B cell (primary cell): ENCODE results near the gene BCL11A. TPM values are rescaled to one million over a fixed set of nuclear protein-coding genes. Genes with fewer than 3 reads are reported as not detected.

Source experiments
- ATAC-seq: fragments of 200-7000 bp; cut with Tn5 transposase; one replicate; pipeline ENCODE4 v1.10.0; 2021; ENCODE audit warnings: low read depth, mild to moderate bottlenecking, moderate number of reproducible peaks, moderate library complexity
- CTCF ChIA-PET: fragments of 350-600 bp; sonication (Branson Sonifier 250); formaldehyde crosslinking; loops from one replicate; lab custom pipeline; 2021; ENCODE audit warnings: antibody characterized with exemption, inconsistent platforms; lab: Charles Lee
- POLR2A ChIA-PET: fragments of 350-600 bp; sonication (Branson Sonifier 250); formaldehyde crosslinking; loops from one replicate; lab custom pipeline; 2021; ENCODE audit warnings: antibody characterized with exemption; lab: Charles Lee
- DNase-seq: peaks from one replicate; pipeline ENCODE4 v3.0.0; 2013
- H2AFZ ChIP-seq: 2 replicates; pipeline ENCODE4 v1.6.1; 2012; ENCODE audit warnings: mild to moderate bottlenecking, low read depth, low read length; ENCODE audit not compliant: insufficient read depth, poor library complexity, severe bottlenecking
- H3K27ac ChIP-seq, 2 donors: 1 replicate in 1 of 2; 2 replicates in 1 of 2; pipeline ENCODE4 v1.5.1; 2012 to 2013; ENCODE audit warnings: low read length in 2 of 2, mild to moderate bottlenecking in 2 of 2, moderate library complexity in 1 of 2
- H3K27me3 ChIP-seq, 4 experiments: fragments of 200-600 bp in 1 of 4; sonication (generic) in 1 of 4; replicated peaks in 1 of 4; 1 replicate in 2 of 4; 2 replicates in 2 of 4; pipeline versions ENCODE4 v1.6.1 to v1.7.0; 2013 to 2016; ENCODE audit warnings: low read length in 3 of 4, mild to moderate bottlenecking in 2 of 4, mixed read lengths in 1 of 4, moderate library complexity in 1 of 4; ENCODE audit not compliant: insufficient read depth in 4 of 4, control insufficient read depth in 3 of 4; ENCODE audit errors: control extremely low read depth in 1 of 4
- H3K36me3 ChIP-seq, 2 experiments: replicated peaks in 1 of 2; 1 replicate in 1 of 2; 2 replicates in 1 of 2; pipeline versions ENCODE4 v1.6.1 to v1.7.1; 2013; ENCODE audit warnings: low read length in 1 of 2; ENCODE audit not compliant: insufficient read depth in 2 of 2, control insufficient read depth in 1 of 2; ENCODE audit errors: control extremely low read depth in 1 of 2, extremely low read depth in 1 of 2
- H3K4me1 ChIP-seq, 2 donors: fragments of 200-600 bp in 1 of 2; sonication (generic) in 1 of 2; 1 replicate in 1 of 2; 2 replicates in 1 of 2; pipeline versions ENCODE4 v1.5.1 to v1.6.1; 2013 to 2017; ENCODE audit warnings: low read length in 2 of 2; ENCODE audit not compliant: control insufficient read depth in 2 of 2, insufficient read depth in 2 of 2
- H3K4me2 ChIP-seq: replicated peaks from 2 replicates; pipeline ENCODE3; 2012; ENCODE audit warnings: mild to moderate bottlenecking, low read depth, low read length; ENCODE audit not compliant: poor library complexity, severe bottlenecking
- H3K4me3 ChIP-seq, 5 experiments: fragments of 200-600 bp in 1 of 5; sonication (generic) in 1 of 5; 1 replicate in 3 of 5; 2 replicates in 2 of 5; pipeline versions ENCODE4 v1.5.1 to v1.7.0; 2011 to 2016; ENCODE audit warnings: low read length in 4 of 5, mild to moderate bottlenecking in 4 of 5, low read depth in 2 of 5, control low read depth in 1 of 5, moderate library complexity in 1 of 5; ENCODE audit not compliant: insufficient read depth in 1 of 5; ENCODE audit errors: control extremely low read depth in 1 of 5, extremely low read depth in 1 of 5
- H3K79me2 ChIP-seq: fragments of 200-600 bp; sonication (generic); one replicate; pipeline ENCODE4 v1.6.0; 2016; ENCODE audit warnings: low read length; ENCODE audit not compliant: control insufficient read depth, insufficient read depth
- H3K9ac ChIP-seq: fragments of 200-600 bp; sonication (generic); 2 replicates; pipeline ENCODE4 v1.6.1; 2017; ENCODE audit warnings: mild to moderate bottlenecking, low read length, moderate library complexity
- H3K9me3 ChIP-seq, 3 donors: one replicate each; pipeline versions ENCODE4 v1.6.1 to v1.7.1; 2013; ENCODE audit warnings: low read length in 2 of 3; ENCODE audit not compliant: control insufficient read depth in 2 of 3, insufficient read depth in 1 of 3; ENCODE audit errors: control extremely low read depth in 1 of 3
- H4K20me1 ChIP-seq: 2 replicates; pipeline ENCODE4 v1.6.0; 2012; ENCODE audit warnings: mild to moderate bottlenecking, low read length; ENCODE audit not compliant: insufficient read depth, control insufficient read depth, poor library complexity, severe bottlenecking
- H3K27ac Mint-ChIP-seq: one replicate; pipeline ENCODE4 v1.8.0; 2021; ENCODE audit warnings: mixed read lengths
- H3K27me3 Mint-ChIP-seq: one replicate; pipeline ENCODE4 v1.8.0; 2021; ENCODE audit warnings: mixed read lengths
- H3K4me1 Mint-ChIP-seq: one replicate; pipeline ENCODE4 v1.8.0; 2021; ENCODE audit warnings: mixed read lengths
- H3K4me3 Mint-ChIP-seq: one replicate; pipeline ENCODE4 v1.8.0; 2021; ENCODE audit warnings: mixed read lengths
- H3K9me3 Mint-ChIP-seq: one replicate; pipeline ENCODE4 v1.8.0; 2022; ENCODE audit warnings: mixed read lengths; ENCODE audit not compliant: insufficient read depth
- CTCF ChIP-seq: fragments of 200-600 bp; IDR thresholded peaks from one replicate; pipeline ENCODE4 v1.8.0; 2022; ENCODE audit warnings: antibody characterized with exemption, mild to moderate bottlenecking
- EZH2 ChIP-seq: IDR thresholded peaks from 2 replicates; pipeline ENCODE4 v1.6.1; 2012; ENCODE audit warnings: borderline replicate concordance, low read depth, mild to moderate bottlenecking, moderate library complexity, low read length; ENCODE audit not compliant: insufficient read depth, poor library complexity, severe bottlenecking
- WGBS: methylation state at CpG from one replicate; pipeline ENCODE4 v1.1.5; 2013; ENCODE audit warnings: missing lambda C conversion rate; ENCODE audit not compliant: insufficient coverage; 5-methylcytosine and 5-hydroxymethylcytosine counted together
- intact Hi-C: fragments of 100-400 bp; cut with micrococcal nuclease; formaldehyde crosslinking; loops from one replicate; pipeline ENCODE4 v1.10.0; 2022
- polyA plus RNA-seq: library from polyadenylated mRNA; depleted of rRNA; stranded (reverse); fragments of >200 nt; gene quantifications from 2 replicates; pipeline ENCODE4 v1.2.3, GENCODE V29; 2012
- total RNA-seq, 2 donors: library from RNA; stranded (reverse); fragments of 120-200 nt in 1 of 2; gene quantifications; 1 replicate in 1 of 2; 2 replicates in 1 of 2; pipeline versions ENCODE4 v1.2.3 to v1.2.4, GENCODE V29; 2013 to 2022

BCL11A gene
- total and polyA plus RNA-seq, 2 donors (not counting 1 experiment from before 2014, with no cell fraction given): 81.8 to 383 TPM

- H3K4me3 ChIP-seq: peak overlapping the region; percentile 57 to 98 (median 88)
- H3K4me2 ChIP-seq: peak overlapping the region; percentile 92
- Mint-ChIP-seq H3K27ac (peak overlapping the region; percentile 94), H3K4me1 (peaks cover 31% of the 10 kb centered on the region), H3K4me3 (peak overlapping the region; percentile 97), H3K9me3 (no peaks in the 10 kb centered on the region), H3K27me3 (no peaks in the 10 kb centered on the region)
- no peak for ATAC-seq
- no peaks in the 10 kb centered on the region for H3K27me3 ChIP-seq
- H3K9me3 ChIP-seq: no peaks in the 10 kb centered on the region
- peaks cover 75% of the 10 kb centered on the region for H3K79me2 ChIP-seq
- H4K20me1 ChIP-seq: peaks cover 27% of the 10 kb centered on the region
- H3K9ac ChIP-seq: peak overlapping the region; percentile 90
- peaks cover 0 to 16% of the 10 kb centered on the region in 2 experiments for H3K36me3 ChIP-seq
- CTCF ChIA-PET: interaction anchor here (0.9 to 4.4 kb wide), 18 partner anchors 9 to 1245 kb away, joined by 3 to 46 read pairs (median 11); no protein-coding TSS in a partner anchor
- TF ChIP-seq EZH2: no peak
- no peak for TF ChIP-seq CTCF
- intact Hi-C loops: loop anchor here (1.0 to 10.0 kb wide), 4 partner anchors 67 to 1102 kb away; partner anchors contain the start of gene REL
- peak overlapping the region; percentile 91 for H3K27ac ChIP-seq
- POLR2A ChIA-PET: interaction anchor here (1.1 to 3.6 kb wide), 8 partner anchors 8 to 663 kb away, joined by 4 to 64 read pairs (median 8); no protein-coding TSS in a partner anchor
- H2AFZ ChIP-seq: peak overlapping the region; percentile 74
- under 1% methylated on average over 54 of the region's 63 CpGs for WGBS
- peak; percentile 75 for DNase-seq
- peaks cover 21 to 27% of the 10 kb centered on the region in 2 donors for H3K4me1 ChIP-seq
Observed at GRCh38 chr2:60551240-60552077, 2.0 kb downstream of the BCL11A start.

GRCh38 chr2:60550984-60551239 lies 2.5 kb downstream of the BCL11A start:
- DNase-seq: no peak
- H3K79me2 ChIP-seq: peaks cover 80% of the 10 kb centered on the region
- Mint-ChIP-seq H3K4me3 (peak overlapping the region; percentile 97), H3K4me1 (peaks cover 34% of the 10 kb centered on the region), H3K27me3 (no peaks in the 10 kb centered on the region), H3K27ac (peak overlapping the region; percentile 91), H3K9me3 (no peaks in the 10 kb centered on the region)
- no peak for ATAC-seq
- peaks cover 32% of the 10 kb centered on the region for H4K20me1 ChIP-seq
- no peaks in the 10 kb centered on the region for H3K27me3 ChIP-seq
- peaks cover 2 to 21% of the 10 kb centered on the region in 2 experiments for H3K36me3 ChIP-seq
- no peaks in the 10 kb centered on the region for H3K9me3 ChIP-seq
- peak overlapping the region; percentile 74 for H2AFZ ChIP-seq
- intact Hi-C loops: loop anchor here (1.0 to 10.0 kb wide), 6 partner anchors 66 to 1102 kb away; partner anchors contain the start of gene REL
- H3K4me1 ChIP-seq: peaks cover 23 to 30% of the 10 kb centered on the region in 2 donors
- TF ChIP-seq EZH2: no peak
- no peak for TF ChIP-seq CTCF
- WGBS: 0% methylated on average over 1 of the region's 8 CpGs
- H3K9ac ChIP-seq: peak overlapping the region; percentile 90
- ChIA-PET POLR2A (interaction anchor here (0.6 to 3.6 kb wide), 10 partner anchors 8 to 1367 kb away, joined by 4 to 64 read pairs (median 8); no protein-coding TSS in a partner anchor), CTCF (interaction anchor here (0.9 to 4.4 kb wide), 36 partner anchors 8 to 1788 kb away, joined by 3 to 46 read pairs (median 8); no protein-coding TSS in a partner anchor)
- peak overlapping the region; percentile 63 to 91 for H3K27ac ChIP-seq
- peak overlapping the region; percentile 92 for H3K4me2 ChIP-seq
- peak overlapping the region; percentile 56 to 98 (median 88) for H3K4me3 ChIP-seq
